ENCODE data around the gene RAPGEF2. TPM values are rescaled to one million over a fixed set of nuclear protein-coding genes. Genes with fewer than 3 reads are reported as not detected.
A peak's percentile ranks its signal among the peaks of the same experiment; 100 is the strongest.

RAPGEF2 gene
- total RNA-seq, 1 experiment from 2014 or later = 26.3 TPM

DNA sequence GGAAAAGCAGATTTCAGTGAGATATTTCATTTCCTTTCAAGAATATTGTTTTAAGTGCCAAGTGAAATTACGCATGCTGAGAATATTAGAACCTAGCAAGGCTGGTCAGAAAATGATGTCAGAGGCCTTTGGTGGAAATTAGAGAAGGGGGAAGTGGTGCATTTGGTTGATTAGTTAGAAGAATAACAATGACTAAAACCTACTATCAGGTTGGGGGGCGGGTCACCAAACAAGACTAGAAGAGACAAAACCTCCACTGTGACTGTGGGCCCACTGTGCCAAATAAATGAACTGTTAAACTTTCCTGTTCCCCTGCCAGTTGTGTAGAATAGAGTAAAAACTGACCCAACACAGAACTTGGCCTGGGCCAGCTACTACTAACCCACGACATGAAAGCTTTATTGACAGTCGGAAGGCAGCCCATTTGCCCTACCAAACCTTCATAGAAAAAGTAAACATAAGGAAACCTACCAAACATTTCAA lies 2.9 kb downstream of the RAPGEF2 start:
- peak overlapping the region; percentile 87 for H3K27ac Mint-ChIP-seq (ENCODE audit: low read depth, unreplicated experiment)
- no peaks in the 10 kb centered on the region for H3K9me3 Mint-ChIP-seq (ENCODE audit: unreplicated experiment)

DNA sequence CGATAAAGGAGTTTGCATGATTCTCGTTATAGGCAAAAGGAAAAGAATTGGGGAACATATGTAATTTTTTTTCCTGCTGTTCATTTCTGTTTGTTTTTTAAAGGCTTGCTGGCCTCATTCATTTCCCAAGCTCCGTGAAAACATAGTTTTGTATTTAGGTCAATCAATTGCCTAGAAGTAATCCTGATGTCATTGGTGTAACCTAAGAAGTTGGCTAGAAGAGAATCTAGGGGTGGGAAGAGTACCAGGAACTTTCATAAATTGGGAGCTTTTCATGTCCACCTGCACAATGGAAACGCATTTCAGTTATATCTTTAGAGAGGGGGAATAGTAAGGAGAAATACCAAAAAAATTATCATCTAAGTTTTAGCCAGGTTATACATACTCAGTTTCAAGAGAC lies 3.8 kb downstream of the RAPGEF2 start:
- no peaks in the 10 kb centered on the region for H3K27me3 Mint-ChIP-seq (ENCODE audit: insufficient read depth, unreplicated experiment)
- no TSS peak for BruUV-seq (replicated peaks)
- H3K36me3 Mint-ChIP-seq (ENCODE audit: insufficient read depth, unreplicated experiment) = peaks cover 5% of the 10 kb centered on the region
- peak overlapping the region; percentile 93 for H3K4me3 Mint-ChIP-seq (ENCODE audit: unreplicated experiment)
- no peaks in the 10 kb centered on the region for H3K9me3 Mint-ChIP-seq (ENCODE audit: unreplicated experiment)
- intact Hi-C loops (cut with micrococcal nuclease) = no loop called here
- ChIA-PET CTCF (interaction anchor here (0.6 to 1.0 kb wide), 3 partner anchors 23 to 58 kb away, joined by 3 to 5 read pairs (median 3); no protein-coding TSS in a partner anchor), POLR2A (interaction anchor here (1.1 to 3.8 kb wide), 2 partner anchors 14 to 157 kb away, joined by 3 to 12 read pairs; no protein-coding TSS in a partner anchor)
- peaks cover 34% of the 10 kb centered on the region for H3K4me1 Mint-ChIP-seq (ENCODE audit: insufficient read depth, unreplicated experiment)
- DNase-seq (ENCODE audit: unreplicated experiment) = no peak
- no peak overlapping the region for H3K27ac Mint-ChIP-seq (ENCODE audit: low read depth, unreplicated experiment)
- TF ChIP-seq, protein P1, sequence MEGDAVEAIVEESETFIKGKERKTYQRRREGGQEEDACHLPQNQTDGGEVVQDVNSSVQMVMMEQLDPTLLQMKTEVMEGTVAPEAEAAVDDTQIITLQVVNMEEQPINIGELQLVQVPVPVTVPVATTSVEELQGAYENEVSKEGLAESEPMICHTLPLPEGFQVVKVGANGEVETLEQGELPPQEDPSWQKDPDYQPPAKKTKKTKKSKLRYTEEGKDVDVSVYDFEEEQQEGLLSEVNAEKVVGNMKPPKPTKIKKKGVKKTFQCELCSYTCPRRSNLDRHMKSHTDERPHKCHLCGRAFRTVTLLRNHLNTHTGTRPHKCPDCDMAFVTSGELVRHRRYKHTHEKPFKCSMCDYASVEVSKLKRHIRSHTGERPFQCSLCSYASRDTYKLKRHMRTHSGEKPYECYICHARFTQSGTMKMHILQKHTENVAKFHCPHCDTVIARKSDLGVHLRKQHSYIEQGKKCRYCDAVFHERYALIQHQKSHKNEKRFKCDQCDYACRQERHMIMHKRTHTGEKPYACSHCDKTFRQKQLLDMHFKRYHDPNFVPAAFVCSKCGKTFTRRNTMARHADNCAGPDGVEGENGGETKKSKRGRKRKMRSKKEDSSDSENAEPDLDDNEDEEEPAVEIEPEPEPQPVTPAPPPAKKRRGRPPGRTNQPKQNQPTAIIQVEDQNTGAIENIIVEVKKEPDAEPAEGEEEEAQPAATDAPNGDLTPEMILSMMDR (IDR thresholded peaks at IDR 0.05; ENCODE audit: unreplicated experiment) = no peak

More for the DNA sequence above, 2.9 kb downstream of the RAPGEF2 start:
- H3K4me1 Mint-ChIP-seq (ENCODE audit: insufficient read depth, unreplicated experiment) = peaks cover 34% of the 10 kb centered on the region
- H3K27me3 Mint-ChIP-seq (ENCODE audit: insufficient read depth, unreplicated experiment) = no peaks in the 10 kb centered on the region
- peaks cover 5% of the 10 kb centered on the region for H3K36me3 Mint-ChIP-seq (ENCODE audit: insufficient read depth, unreplicated experiment)
- ChIA-PET CTCF (interaction anchor here (0.6 to 1.3 kb wide), 3 partner anchors 9 to 59 kb away, joined by 3 to 6 read pairs (median 5); no protein-coding TSS in a partner anchor), POLR2A (interaction anchor here (0.6 to 3.8 kb wide), 6 partner anchors 14 to 212 kb away, joined by 3 to 12 read pairs (median 6); no protein-coding TSS in a partner anchor)
- TF ChIP-seq, protein P1 (IDR thresholded peaks at IDR 0.05; ENCODE audit: unreplicated experiment) = no peak
- intact Hi-C loops (cut with micrococcal nuclease) = loop anchor here (2.0 kb wide), 1 partner anchor 109 kb away; no protein-coding TSS in a partner anchor
- TSS peak; percentile 30 for BruUV-seq (replicated peaks)
- no peak for DNase-seq (ENCODE audit: unreplicated experiment)
- H3K4me3 Mint-ChIP-seq (ENCODE audit: unreplicated experiment) = peak overlapping the region; percentile 93

GRCh38 chr4:159107203-159107925 lies 4.5 kb downstream of the RAPGEF2 start:
- no TSS peak for BruUV-seq (replicated peaks)
- Mint-ChIP-seq H3K9me3 (ENCODE audit: unreplicated experiment) (no peaks in the 10 kb centered on the region), H3K27me3 (ENCODE audit: insufficient read depth, unreplicated experiment) (no peaks in the 10 kb centered on the region), H3K4me1 (ENCODE audit: insufficient read depth, unreplicated experiment) (peaks cover 30% of the 10 kb centered on the region), H3K36me3 (ENCODE audit: insufficient read depth, unreplicated experiment) (peaks cover 5% of the 10 kb centered on the region), H3K4me3 (ENCODE audit: unreplicated experiment) (no peak overlapping the region), H3K27ac (ENCODE audit: low read depth, unreplicated experiment) (no peak overlapping the region)
- CTCF ChIA-PET = interaction anchor here (0.9 to 1.6 kb wide), 4 partner anchors 10 to 96 kb away, joined by 3 to 5 read pairs (median 3); no protein-coding TSS in a partner anchor
- POLR2A ChIA-PET = interaction anchor here (1.2 to 3.8 kb wide), 2 partner anchors 13 to 31 kb away, joined by 3 to 12 read pairs; no protein-coding TSS in a partner anchor
- TF ChIP-seq, protein P1 (IDR thresholded peaks at IDR 0.05; ENCODE audit: unreplicated experiment) = no peak
- intact Hi-C loops (cut with micrococcal nuclease) = no loop called here
- no peak for DNase-seq (ENCODE audit: unreplicated experiment)

DNA sequence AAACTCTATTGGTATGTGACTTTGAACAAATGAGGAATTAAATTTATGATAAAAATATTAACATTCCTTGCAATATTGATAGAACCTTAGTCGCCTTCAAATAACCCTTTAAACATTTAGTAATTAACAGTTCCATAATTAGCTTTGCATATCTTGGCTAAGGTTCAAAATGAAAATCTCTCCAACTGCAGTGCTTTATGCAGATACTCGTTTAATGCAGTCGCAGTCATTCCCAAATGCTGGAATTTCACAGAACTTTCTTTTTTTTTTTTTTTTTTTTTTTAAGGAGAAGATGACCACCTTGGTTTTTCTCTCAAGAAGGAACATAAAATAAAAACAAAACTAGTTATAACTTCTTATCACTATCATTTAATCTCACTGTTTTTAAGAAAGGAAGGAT lies 5.2 kb downstream of the RAPGEF2 start:
- TF ChIP-seq, protein P1 (IDR thresholded peaks at IDR 0.05; ENCODE audit: unreplicated experiment) = no peak
- POLR2A ChIA-PET = interaction anchor here (1.2 to 3.8 kb wide), 2 partner anchors 12 to 30 kb away, joined by 3 to 12 read pairs; no protein-coding TSS in a partner anchor
- no peak overlapping the region for H3K4me3 Mint-ChIP-seq (ENCODE audit: unreplicated experiment)
- CTCF ChIA-PET = interaction anchor here (0.9 to 1.6 kb wide), 3 partner anchors 9 to 95 kb away, joined by 3 to 5 read pairs (median 3); no protein-coding TSS in a partner anchor
- BruUV-seq (replicated peaks) = no TSS peak
- no peak for DNase-seq (ENCODE audit: unreplicated experiment)
- no peaks in the 10 kb centered on the region for H3K9me3 Mint-ChIP-seq (ENCODE audit: unreplicated experiment)
- no peak overlapping the region for H3K27ac Mint-ChIP-seq (ENCODE audit: low read depth, unreplicated experiment)
- no peaks in the 10 kb centered on the region for H3K27me3 Mint-ChIP-seq (ENCODE audit: insufficient read depth, unreplicated experiment)
- intact Hi-C loops (cut with micrococcal nuclease) = no loop called here
- peaks cover 5% of the 10 kb centered on the region for H3K36me3 Mint-ChIP-seq (ENCODE audit: insufficient read depth, unreplicated experiment)
- H3K4me1 Mint-ChIP-seq (ENCODE audit: insufficient read depth, unreplicated experiment) = peaks cover 29% of the 10 kb centered on the region

Measured in MCF 10A (cell line).